Activated CD4-positive, alpha-beta T cell treated with anti-CD3 and anti-CD28 coated beads, Interleukin-2, Interleukin-6, amounts not matched to agents 100 ng/mL and 50 ng/mL, durations not matched to agents 16 hours and 8 hours (primary cell): ENCODE measurements around the gene UBE2I.

Experiments used
- DNase-seq: peaks from one replicate; pipeline ENCODE4 v3.0.0-alpha.2; 2020

The UBE2I gene

DNA sequence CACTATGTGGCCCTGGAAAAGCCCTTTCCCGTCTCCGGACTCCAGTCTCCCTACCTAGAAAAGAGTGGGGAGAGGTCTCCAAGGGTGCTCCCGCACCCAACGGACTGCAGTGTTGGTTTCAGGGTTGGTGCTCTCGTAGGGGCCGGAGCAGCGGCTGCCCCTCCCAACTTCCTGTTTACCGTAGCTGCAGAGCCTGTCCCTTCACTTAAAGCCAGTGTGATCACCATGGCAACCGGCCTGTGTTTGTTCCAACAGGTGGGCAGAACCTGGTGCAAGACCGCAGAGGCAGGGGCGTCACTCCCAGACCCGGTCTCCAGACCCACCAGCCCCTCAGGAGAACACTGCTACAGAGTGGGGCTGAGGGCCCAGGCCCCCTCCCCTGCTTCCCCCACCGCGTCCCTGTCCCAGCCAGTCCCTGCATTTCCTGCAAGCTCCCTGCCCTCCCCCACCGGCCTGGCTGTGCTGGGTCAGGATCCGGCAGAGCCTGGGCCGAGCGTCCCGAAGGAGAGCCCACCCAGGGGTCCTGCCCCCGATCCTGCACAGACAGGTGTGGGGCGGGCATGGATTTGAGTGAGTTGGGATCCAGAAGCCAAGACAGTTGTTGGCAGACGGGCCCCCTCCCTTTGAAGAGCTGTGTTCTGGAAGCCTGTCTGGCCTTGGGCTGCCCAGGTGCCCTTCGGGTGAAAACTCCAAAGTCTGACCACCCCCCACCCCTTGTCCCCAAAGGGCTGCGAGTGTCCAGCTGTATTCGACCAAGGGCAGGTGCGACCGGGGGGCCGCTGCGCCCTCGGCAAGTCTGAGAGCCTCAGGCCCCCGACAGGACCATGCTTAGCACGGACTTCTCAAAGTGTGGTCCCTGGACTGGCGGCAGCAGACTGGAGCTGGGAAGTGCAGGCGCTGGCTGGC lies 22.5 kb downstream of the UBE2I start:
- DNase-seq = peak; percentile 43

DNA sequence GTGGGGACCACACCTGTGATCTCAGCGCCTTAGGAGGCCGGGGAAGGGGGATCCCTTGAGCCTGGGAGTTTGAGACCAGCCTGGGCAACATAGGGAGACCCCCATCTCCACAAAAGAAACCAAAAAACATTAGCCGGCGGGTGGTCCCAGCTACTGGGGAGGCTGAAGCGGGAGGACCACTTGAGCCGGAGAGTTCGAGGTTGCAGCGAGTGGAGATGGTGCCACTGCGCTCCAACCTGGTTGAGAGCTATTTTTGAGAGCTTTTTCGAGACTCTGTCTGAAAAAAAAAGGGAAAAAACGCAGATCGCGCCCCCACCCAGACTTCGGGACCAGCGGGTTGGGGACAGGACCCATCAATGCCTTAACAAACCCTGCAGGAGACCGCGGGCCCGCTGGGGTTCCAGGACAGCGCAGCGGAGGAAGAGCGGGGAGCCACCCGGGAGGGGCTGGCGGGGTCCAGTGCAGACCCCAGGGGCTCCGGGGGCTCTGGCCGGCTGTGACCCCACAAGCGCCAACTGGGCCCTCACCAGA lies 23.2 kb downstream of the UBE2I start:
- no peak for DNase-seq

DNA sequence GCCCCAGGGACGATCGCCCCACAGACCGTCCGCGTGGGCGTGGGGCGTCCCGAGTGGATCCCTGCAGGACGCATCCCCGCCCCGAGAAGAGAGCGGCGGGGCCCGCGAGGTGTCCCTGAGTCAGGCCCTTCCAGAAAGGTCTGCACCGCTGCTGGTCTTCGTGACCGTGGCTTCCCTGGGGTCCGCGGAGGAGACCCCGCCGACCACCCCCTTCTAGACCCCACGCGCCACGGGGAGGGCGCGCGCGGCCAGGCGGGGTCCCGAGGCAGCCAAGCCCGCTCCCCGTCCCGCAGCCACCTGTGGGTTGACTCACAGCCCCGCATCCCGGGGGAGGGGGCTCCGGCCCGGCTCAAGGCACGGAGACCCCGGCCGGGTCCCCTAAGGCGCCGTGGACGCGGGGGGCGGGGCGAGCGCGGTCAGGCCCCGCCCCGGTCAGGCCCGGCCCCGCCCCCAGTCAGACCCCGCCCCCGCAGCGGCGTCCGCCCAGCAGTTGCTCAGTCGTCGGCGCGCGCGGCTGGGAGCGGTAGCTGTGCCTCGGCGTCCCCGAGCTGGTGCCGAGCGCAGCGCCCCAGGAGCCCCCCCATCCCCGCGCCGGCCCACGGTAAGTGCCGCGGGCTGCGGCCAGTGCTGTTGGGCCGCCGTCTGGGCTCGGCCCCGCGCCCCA lies 23.8 kb downstream of the UBE2I start, which contains the start of gene BAIAP3:
Gene BAIAP3, plus strand, starts transcription at position 497 of the 664 bp plus-strand sequence. CDS start 4,905 bp downstream, outside the sequence.
- DNase-seq = peak; percentile 65

DNA sequence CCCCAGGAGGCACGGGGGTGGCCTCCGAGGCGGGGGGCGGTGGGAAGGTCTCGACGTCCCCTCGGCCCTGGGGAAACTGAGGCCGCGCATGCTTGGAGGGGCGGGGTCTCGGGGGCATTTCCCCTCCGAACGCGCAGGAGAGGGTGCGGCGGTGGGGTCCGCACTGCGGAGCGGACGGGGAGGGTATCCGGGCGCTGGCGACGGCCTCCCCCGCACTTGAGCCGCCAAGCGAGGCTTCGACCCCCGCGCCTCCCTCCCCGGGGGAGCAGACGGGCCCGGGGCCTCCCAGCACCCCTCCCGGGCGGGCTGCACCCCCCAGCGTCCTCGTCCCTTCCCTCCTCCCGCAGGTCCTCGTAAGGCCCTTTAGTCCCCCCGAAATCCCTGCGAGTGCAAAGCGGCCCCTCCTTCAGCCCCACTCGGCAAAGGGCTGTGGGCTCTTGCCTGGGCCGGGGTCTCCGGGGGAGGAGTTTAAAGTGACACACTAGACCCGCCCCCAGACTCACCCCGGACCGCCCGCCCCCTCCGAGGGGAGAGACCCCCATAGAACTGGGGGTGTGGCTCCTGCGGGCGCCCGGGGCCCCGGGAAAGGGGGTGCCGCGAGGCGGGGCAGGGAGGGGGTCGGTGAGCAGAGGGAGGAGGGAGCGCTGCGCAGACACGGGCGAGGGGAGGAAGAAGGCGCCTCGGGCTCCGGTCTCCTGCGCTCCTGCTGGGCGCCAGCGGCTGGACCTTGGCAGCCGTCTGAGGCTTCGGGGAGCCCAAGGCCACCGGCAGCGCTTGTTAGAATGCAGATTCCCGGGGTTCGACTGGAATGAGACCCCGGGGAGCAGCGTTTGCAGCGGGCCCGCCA lies 24.6 kb downstream of the UBE2I start:
- DNase-seq = no peak

DNA sequence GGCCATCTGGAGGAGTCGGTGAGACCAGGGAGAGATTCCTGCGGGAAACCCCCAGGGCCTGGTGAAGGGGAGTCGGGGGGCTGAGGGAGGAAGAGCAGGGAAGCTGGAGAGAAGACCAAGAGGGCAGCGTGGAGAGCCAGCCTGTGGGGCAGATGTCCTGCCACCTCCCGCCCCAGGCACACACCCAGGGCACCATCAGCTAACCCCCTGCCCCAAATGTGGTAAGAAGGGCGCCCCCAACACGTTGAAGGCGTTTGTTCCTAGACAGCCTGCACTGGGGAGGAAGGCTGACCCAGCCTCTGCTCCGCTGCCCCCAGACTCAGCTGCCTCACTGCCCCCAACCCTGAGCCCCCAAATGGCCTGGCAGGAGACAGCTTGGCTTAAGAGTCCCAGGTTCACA lies 25.3 kb downstream of the UBE2I start:
- no peak for DNase-seq

DNA sequence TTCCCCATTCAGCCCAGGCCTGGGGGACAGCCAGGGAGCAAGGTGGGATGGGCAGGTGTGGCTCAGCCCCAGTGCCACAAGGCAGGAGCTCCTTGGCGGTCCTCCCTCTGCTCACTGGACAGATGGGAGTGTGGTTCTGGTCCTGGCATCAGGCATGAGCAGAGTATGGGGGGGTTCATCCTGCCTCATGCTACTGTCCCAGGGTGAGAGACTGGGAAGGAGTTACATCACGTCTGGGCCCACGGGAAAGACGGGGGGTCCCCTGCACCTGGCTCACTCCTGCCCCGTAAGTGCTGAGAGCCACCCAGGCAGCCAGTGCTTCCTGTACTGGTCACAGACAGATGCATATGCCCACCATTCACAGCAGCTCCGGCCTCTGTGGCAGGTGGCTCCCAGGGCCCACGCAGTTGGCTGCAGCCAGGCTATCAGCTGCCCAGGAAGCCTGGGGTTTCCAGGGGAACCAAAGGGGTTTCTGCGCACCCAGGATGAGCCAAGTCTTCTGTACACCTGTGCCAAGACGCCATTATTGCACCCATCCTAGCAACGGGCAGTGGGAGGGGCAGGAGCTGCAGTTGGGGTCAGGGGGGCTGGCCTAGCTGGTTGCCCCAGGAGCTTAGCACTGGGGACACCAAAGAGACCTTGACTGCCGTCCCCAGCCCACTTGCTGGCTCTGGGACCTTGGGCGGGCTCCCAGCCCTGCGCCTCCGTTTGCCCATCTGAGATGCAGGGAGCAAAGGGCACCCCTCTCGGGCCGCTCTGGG lies 26.0 kb downstream of the UBE2I start:
- no peak for DNase-seq

DNA sequence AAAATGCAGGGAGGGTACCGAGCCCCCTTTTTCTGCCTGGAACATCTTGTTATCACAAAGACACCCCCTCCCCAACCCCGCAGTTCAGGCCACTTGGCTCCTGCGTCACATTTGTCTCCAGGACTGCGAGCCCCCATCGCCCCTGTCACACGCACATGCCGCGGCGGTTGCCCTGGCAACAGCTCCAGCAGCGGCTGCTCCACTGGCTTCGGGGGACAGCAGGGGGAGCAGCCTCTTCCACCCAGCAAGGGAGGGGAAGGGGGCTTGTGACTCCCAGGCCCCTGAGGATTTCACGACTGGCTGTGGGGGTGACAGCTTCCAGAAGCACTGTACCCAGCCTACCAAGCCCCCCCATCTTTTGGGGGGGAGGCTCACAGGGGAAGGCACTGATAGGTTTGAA lies 26.6 kb downstream of the UBE2I start:
- DNase-seq = no peak

DNA sequence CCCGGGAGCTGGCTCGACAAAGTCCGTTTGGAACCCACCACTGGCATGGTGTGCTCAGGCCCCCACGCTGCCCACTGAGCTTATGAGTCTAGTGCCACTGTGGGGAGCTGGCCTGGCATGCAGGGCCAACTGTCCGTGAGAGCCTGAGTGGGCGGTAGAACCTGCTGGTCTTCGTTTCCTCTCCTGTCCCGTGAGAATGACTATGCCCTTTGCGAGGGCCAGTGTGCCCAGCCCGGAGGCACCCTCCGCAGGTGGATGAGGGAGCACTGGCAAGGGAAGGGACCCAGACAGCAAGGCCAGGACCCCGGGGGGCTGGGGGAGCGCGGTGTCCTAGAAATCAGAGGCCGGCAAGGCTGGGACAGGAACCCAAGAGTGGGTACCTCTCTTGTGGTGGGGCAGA lies 27.2 kb downstream of the UBE2I start:
- no peak for DNase-seq

DNA sequence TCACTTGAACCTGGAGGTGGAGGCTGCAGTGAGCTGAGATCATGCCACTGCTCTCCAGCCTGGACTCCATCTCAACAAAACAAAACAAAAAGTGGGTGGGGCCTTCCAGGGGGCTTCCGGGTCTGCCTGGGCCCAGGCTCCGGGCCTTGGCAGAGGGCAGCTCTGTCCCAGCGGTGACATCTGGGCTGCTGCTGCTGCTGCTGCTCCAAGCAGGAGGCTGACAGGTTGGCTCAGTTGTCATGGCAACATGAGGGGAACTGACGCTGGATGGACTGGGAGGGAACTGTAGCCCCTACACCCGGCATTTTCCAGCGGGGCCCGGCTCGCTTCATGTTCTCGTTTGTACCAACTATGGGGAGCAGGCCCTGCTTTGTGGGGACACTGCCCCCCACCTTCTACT lies 28.1 kb downstream of the UBE2I start:
- no peak for DNase-seq

DNA sequence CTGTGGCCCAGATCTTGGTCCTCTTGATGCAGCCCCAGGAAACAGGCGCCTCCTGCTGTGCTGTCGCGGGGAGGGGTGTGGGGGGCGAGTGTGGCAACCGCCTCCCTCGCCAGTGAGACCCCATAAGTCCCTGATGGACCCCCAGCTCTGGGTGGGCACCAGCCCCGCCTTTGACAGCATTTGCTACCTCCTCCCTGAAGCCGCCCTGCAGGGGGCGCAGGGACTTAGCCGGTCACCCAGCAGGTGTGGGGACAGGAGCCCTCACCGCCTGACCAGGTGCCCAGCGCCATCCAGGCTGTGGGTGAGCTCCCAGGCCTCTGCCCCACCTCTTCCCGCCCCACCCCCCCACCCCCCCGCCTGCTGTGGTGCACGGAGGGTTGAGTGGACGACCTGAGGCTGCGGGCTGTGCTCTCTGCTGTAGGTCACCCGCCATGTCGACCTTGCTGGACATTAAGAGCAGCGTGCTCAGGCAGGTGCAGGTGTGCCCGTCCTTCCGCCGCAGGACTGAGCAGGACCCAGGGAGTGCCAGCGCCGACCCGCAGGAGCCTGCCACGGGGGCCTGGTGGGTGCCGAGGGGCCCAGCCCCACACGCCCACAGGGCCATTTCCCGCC lies 28.8 kb downstream of the UBE2I start:
- no peak for DNase-seq

DNA sequence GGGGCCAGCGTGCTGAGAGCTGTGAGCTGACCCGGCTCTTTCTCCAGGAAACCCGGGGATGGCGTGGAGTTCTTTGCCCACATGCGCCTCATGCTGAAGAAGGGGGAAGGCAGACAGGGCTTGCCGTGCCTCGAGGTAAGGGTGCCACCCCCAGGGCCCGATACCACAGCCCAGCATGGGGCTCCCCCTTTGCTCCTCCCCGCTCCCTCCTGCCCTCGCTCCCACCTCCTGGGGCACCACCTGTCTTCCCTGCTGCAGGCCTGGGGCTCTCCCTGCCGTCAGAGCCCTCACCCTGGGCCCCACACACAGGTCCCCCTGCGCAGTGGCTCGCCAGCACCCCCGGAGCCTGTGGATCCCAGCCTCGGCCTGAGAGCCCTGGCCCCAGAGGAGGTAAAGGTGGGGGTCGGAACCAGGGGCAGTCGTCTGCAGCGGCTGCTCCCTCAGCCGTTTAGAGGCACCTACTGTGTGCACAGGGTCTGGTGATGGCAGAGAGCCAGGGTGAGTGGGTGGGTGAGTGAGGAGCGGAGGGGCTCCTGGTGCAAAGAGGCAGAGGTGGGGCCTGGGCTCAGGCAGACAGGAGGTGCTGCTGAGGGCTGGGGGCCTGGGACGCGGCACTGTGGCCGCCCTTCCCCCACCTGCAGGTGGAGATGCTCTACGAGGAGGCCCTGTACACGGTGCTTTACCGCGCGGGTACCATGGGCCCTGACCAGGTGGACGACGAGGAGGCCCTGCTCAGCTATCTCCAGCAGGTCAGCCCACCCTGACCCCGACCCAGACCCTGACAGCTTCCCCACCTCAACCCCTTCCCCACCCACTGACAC lies 29.6 kb downstream of the UBE2I start:
- no peak for DNase-seq

DNA sequence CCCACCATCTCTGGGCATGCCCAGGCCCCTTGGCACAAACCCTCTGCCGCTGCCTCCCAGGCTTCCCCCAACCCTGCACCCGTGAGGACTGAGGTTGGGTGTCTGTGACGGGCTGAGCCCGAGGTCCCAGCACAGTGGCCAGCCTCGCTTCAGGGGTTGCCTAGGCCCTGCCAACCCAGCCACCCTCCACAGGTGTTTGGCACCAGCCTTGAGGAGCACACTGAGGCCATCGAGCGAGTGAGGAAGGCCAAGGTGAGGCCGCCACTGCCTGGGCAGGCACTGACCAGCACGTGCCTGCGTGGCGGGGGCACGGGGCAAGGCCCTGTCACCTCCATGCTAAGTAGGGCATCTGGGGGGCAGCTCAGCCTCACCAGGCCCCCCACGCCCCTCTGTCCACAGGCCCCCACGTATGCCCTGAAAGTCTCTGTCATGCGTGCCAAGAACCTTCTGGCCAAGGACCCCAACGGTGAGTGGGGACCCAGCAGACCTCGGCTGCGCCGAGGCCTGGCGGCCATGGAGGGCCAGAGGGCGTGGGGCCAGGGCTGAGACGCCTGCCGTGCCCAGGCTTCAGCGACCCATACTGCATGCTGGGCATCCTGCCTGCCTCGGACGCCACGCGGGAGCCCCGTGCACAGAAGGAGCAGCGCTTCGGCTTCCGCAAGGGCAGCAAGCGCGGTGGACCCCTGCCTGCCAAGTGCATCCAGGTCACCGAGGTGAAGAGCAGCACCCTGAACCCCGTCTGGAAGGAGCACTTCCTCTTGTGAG lies 31.5 kb downstream of the UBE2I start:
- DNase-seq = no peak

DNA sequence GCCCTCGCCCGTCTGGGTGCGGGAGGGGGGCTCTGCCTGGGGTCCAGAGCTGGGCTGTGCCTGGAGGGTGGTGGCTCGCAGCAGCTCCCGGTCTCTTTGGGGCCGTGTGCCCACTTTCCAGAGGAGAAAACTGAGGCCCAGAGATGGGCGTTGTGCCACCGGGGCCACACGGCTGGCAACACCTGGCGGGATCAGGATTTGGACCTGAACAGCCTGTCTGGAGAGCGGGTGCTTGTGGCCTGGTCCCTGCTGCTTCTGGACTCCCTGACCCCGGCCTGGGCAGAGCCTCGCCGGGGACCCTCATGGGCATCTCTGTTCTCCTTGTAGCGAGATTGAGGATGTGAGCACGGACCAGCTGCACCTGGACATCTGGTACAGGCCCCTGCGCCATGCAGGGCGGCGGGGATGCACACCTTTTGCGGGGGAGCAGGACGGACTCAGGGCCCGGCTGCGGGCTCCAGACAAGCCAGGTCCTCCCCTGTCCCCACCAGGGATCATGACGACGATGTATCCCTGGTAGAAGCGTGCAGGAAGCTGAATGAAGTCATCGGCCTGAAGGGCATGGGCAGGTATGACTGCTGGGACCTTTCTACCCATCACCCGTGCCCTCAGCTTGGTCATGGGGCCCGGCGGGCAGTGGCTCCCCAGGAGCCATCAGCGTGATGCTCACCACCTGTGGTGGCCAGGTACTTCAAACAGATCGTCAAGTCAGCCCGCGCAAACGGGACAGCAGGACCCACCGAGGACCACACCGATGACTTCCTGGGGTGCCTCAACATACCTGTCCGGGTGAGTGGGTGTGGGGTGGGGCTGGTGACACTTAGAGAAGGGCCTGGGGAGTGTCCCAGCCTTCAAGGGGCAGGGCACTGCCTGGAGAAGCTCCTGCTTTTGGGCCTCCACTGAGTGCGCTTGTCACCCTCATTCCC lies 32.3 kb downstream of the UBE2I start:
- DNase-seq = no peak

DNA sequence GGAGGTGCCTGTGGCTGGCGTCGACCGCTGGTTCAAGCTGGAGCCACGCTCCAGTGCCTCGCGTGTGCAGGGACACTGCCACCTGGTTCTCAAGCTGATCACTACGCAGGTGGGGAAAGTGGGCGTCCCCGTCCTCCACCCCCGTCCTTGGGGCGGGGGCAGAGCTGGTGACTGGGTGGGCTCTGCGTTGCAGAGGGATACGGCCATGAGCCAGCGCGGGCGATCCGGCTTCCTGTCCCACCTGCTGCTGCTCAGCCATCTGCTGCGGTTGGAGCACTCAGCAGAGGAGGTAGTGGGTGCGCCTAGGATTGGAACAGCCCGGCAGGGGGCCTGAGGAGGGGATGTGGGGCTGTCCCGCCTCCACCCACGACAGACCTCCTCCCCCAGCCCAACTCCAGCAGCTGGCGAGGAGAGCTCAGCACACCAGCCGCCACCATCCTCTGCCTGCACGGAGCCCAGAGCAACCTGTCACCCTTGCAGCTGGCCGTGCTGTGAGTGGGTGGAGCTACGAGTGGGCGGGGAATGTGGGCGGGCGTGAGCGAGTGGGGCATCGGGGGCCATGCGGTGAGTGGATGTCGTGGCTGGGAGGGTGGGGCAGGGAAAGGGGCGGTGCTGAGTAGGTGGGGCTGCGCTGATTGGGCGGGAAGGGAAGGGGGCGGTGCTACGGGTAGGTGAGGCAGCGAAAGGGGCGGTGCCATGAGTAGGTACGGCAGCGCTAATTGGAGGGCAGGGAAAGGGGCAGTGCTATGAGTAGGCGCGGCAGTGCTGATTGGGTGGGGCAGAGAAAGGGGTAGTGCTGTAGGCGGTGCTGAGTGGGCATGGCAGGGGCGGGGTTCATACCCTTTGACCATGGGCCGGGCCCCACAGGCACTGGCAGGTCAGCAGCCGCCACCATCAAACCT lies 33.3 kb downstream of the UBE2I start:
- peak; percentile 97 for DNase-seq

DNA sequence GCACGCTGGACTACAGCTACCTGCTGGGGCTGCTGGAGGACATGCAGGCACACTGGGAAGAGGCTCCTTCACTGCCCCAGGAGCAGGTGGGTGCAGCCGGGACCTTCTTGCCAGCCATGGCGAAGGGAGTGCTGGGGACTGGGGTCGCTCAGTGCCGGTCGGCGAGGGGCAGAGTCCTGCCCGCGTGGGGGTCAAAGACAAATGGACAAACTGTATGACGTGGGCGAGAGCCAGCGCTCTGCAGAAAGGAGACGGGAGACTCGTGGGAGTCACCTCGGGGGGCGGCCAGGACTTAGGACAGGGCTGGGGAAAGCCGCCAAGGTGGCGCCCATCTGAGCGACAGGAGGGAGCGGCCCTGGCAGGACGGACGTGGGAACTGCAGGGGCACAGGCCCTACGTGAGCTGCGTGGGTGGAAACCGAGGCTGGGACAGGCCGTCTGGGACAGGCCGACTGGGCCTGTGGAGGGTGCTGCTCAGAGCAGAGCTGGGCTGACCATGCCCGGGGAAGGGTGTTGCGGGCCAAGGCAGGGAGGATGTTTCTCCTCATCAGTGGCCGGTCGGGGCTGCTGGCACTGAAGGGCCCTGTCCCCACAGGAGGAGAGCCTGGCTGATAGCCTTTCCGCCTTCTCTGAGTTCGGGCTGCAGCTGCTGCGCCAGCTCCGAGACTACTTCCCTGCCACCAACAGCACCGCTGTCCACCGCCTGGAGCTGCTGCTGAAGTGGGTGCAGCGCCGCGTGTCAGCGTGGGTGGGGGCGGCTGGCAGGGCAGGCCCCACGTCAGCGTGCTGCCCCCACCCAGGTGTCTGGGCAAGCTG lies 34.2 kb downstream of the UBE2I start:
- no peak for DNase-seq

DNA sequence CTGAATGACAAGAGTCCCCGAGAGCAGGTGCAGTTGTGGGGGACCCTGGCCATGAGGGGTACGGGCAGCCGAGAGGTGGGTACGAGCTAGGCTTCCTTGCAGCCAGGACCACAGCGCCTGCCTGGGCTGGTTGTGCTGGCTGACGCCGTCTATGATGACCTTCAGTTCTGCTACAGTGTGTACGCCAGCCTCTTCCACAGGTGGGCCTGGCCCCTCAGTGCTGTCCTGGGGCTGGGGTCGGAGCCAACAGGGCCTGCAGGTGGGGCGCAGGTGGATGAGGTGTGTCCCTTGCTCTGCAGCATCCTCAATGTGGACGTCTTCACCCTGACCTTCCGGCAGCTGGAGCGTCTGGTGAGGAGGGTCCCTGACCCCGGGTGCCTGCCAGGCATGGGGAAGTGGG lies 35.1 kb downstream of the UBE2I start:
- DNase-seq = no peak

DNA sequence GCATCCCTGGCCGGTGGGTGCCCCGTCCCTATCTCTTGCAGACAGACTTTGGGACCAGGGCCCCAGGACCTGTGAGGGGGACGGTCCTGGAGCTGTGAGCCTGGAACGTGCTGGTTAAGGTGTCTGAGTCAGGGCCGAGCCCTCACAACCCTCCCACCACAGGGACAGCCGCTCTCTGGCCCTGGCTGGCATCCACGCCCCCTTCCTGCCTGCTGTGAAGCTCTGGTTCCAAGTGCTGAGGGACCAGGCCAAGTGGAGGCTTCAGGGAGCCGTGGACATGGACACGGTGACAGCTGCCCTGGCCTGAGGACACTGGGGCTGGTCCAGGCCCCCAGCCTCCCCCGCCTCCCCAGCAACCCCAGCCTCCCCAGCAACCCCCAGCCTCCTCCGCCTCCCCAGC lies 35.7 kb downstream of the UBE2I start:
- DNase-seq = no peak
